HL-60/S4 (cell line): Measurements from ENCODE around the gene GALNT10.

ENCODE experiments used
- in situ Hi-C: fragments of 300-500 bp; cut with MboI; formaldehyde crosslinking; loops from 2 replicates; pipeline ENCODE4 v1.14.3; 2022; ENCODE audit warnings: low sequenced_read_pairs

The GALNT10 gene

GRCh38 chr5:154260224-154260927 is 69.8 kb downstream of the GALNT10 start:
- in situ Hi-C loops, result no loop called here

- in situ Hi-C loops, result no loop called here
Measured at GRCh38 chr5:154262342-154262741, 71.8 kb downstream of the GALNT10 start.

- in situ Hi-C loops, result no loop called here
Measured at GRCh38 chr5:154264549-154265196, 74.1 kb downstream of the GALNT10 start.

- in situ Hi-C loops, result no loop called here
Measured at GRCh38 chr5:154265197-154265773, 74.8 kb downstream of the GALNT10 start.

GRCh38 chr5:154267516-154267915 is 77.0 kb downstream of the GALNT10 start:
- in situ Hi-C loops, result no loop called here

GRCh38 chr5:154268073-154268472 is 77.5 kb downstream of the GALNT10 start:
- in situ Hi-C loops, result no loop called here

GRCh38 chr5:154269414-154269813 is 78.9 kb downstream of the GALNT10 start:
- in situ Hi-C loops, result no loop called here

- in situ Hi-C loops, result no loop called here
Measured at GRCh38 chr5:154271466-154271865, 80.9 kb downstream of the GALNT10 start.

- in situ Hi-C loops, result no loop called here
Measured at GRCh38 chr5:154271936-154272514, 81.5 kb downstream of the GALNT10 start.

GRCh38 chr5:154273028-154273617 is 82.6 kb downstream of the GALNT10 start:
- in situ Hi-C loops, result no loop called here

- in situ Hi-C loops, result no loop called here
Measured at GRCh38 chr5:154273963-154274827, 83.7 kb downstream of the GALNT10 start.

- in situ Hi-C loops, result no loop called here
Measured at GRCh38 chr5:154274828-154275185, 84.3 kb downstream of the GALNT10 start.

GRCh38 chr5:154275566-154275965 is 85.0 kb downstream of the GALNT10 start:
- in situ Hi-C loops, result no loop called here

GRCh38 chr5:154276261-154276972 is 85.9 kb downstream of the GALNT10 start:
- in situ Hi-C loops, result no loop called here

GRCh38 chr5:154276973-154277331 is 86.4 kb downstream of the GALNT10 start:
- in situ Hi-C loops, result no loop called here

GRCh38 chr5:154277499-154277898 is 87.0 kb downstream of the GALNT10 start:
- in situ Hi-C loops, result no loop called here

- in situ Hi-C loops, result no loop called here
Measured at GRCh38 chr5:154278186-154278585, 87.7 kb downstream of the GALNT10 start.

- in situ Hi-C loops, result no loop called here
Measured at GRCh38 chr5:154278908-154279307, 88.4 kb downstream of the GALNT10 start.

GRCh38 chr5:154284433-154284832 is 93.9 kb downstream of the GALNT10 start:
- in situ Hi-C loops, result no loop called here
